ENCODE results near the gene ZMYM4.
"Not testable (repeated sequence)": the region's sequence is repeated elsewhere in the genome, so short reads cannot be mapped to it uniquely, and the experiment has no call there.

Gene ZMYM4
- total RNA-seq: 63.3 to 90.8 (median 84.6) reads per million in 4 experiments

DNA sequence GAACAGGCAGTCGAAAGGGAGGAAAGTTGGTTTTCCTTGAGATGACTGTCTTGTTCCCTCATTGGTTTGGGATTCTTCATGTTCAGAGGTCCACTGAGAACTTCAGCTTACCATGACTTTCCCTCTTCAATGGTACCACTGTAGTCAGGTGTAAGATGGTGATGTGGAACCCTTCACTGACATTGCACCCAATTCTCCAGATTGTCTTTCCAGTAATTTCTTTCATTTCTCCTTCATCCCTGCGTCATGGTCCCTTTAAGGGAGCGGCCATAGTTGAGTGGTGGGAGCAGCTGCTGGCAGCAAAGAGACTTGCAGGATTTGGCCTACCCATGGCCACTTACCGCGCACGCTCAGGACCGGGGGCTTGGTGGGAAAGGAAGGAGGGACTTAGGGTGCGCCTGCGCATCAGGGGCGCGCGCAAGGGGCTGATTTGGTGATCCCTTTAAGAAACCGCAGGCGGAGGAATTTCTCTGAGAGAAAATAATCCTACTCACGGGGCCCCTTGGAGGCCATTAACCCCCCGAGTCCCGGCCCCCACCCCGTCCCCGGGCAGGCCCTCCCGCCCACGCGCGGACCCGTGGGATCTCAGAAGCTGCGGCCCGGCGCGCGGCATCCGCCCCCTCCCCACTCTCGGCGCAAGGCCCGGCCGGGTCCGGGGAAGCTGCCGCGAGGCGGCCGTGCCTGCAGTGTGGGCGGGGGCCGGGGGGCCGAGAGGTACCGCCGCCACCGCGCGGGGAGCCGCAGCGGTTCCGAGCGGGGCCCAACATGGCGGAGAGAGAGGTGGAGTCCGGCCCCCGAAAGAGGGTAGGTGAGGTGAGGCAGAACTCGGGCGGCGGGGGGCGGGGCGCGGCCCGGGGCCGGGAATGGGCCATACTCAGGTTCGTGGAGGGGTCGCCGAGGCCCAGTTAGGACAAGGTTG, at the start of gene ZMYM4:
ZMYM4 (plus strand) TSS at position 428 of the 919 bp plus-strand sequence; CDS start at position 766, 338 bp downstream.
- peak; percentile 80 for DNase-seq

DNA sequence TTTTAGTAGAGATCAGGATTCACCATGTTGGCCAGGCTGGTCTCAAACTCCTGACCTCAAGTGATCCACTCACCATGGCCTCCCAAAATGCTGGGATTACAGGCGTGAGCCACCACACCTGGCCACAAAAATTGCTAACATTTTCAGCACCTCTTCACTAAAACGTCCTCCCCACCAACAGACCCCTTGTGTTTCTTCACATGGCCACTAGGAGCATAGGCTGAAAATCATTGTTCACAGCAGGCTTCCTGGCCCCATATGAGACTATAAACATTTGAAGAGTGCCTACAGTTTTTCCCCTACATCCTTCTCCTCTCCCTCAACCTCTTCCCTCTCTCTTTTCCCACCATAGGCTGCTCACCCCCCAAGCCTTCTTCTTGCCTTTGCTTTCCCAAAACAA, 47.5 kb upstream of the ZMYM4 start:
- DNase-seq: no peak

GRCh38 chr1:35222322-35223083, 46.0 kb upstream of the ZMYM4 start:
- DNase-seq: no peak

GRCh38 chr1:35223084-35223630, 45.4 kb upstream of the ZMYM4 start:
- no peak for DNase-seq

DNA sequence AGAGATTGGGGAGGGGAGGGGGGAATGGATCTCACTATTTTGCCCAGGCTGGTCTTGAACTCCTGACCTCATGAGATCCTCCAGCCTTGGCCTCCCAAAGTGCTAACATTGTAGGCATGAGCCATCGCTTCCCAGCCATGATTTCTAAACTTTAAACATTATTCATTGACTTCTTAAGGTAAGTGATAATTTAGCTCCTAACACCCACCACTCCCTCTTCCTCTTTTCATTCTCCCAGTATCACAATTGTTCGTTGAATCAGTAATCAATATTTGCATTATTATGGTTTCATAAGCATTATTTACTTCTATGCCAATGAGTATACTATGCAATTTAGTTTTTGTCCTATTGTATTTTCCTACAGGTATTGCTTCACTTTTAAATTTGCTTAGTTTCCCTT, 42.0 kb upstream of the ZMYM4 start:
- DNase-seq: no peak

DNA sequence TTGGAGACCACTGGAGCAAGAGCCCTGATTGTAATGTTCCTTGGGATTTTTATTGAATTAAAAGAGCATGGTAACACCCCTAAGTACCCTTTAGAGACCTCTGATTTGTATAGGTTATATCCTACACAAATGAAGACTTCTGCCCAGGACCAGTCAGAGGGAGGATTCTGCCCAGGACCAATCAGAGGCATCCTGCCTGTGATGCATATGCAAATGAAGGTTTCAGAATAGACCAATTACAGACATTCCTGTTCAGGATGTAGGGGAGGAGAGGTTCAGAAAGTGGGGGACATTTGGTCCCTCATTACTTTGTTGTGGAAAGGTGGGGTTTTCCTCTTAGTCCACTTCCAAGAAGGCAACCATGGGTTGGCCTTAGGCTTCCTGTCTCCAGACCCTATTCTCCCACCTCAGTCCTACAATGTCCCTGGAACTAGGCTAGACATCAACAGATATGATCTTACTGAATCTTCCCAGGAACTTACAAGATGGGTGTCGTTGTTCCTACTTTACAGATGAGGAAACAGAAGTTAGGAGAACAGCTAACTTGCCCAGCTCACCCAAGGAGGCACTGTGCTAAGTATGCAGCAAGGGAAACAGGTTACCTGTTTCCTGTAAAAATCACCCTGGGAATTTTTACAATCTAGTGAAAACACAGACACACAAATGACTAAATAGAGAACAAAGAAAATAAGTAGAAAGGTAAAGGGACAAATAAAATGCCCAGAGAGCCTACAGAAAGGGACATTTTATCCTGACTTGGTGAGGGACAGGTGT, 38.7 kb upstream of the ZMYM4 start:
- DNase-seq: no peak

DNA sequence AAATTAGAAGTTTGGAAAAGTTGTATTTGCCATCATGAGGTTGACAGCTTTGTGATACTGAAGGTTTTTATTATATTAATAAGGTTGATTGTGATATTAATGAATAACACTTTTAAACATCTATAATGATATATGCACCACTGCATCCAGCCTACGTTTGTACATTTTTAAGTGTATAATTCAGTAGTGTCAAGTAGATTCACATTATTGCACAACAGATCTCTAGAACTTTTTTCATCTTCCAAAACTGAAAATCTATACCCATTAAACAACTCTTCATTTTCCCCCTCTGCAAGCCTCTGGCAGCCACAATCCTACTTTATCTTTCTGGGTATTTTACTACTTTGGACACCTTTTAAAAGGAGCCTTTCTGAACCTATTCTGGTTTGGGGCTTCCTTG, 37.2 kb upstream of the ZMYM4 start:
- DNase-seq: no peak

- not testable (repeated sequence) for DNase-seq
Measured at GRCh38 chr1:35236772-35237171, 31.7 kb upstream of the ZMYM4 start.

- DNase-seq: no peak
Measured at GRCh38 chr1:35243691-35244090, 24.8 kb upstream of the ZMYM4 start.

- DNase-seq: no peak
Measured at GRCh38 chr1:35247256-35247655, 21.3 kb upstream of the ZMYM4 start.

GRCh38 chr1:35253941-35254340, 14.6 kb upstream of the ZMYM4 start:
- DNase-seq: no peak

- DNase-seq: no peak
Measured at GRCh38 chr1:35255276-35255675, 13.2 kb upstream of the ZMYM4 start.

DNA sequence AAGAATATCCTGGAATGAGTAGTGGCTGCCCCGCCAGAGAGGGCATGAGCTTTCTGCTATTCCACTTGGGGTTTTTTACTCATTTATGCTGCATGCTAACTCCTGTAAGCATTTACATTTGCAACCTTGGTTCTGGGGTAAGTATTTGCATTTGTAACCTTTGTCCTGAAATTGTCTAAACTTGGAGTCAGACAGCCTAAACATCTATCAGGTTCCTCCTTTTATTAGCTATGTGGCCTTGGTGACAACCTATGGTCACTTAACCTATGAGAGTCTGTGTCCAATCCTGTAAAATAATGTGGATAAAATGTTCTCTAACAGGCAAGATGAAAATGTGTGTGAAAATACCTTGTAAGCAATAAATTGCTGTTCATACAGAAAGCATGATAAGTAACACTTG, 8.9 kb upstream of the ZMYM4 start:
- DNase-seq: no peak

DNA sequence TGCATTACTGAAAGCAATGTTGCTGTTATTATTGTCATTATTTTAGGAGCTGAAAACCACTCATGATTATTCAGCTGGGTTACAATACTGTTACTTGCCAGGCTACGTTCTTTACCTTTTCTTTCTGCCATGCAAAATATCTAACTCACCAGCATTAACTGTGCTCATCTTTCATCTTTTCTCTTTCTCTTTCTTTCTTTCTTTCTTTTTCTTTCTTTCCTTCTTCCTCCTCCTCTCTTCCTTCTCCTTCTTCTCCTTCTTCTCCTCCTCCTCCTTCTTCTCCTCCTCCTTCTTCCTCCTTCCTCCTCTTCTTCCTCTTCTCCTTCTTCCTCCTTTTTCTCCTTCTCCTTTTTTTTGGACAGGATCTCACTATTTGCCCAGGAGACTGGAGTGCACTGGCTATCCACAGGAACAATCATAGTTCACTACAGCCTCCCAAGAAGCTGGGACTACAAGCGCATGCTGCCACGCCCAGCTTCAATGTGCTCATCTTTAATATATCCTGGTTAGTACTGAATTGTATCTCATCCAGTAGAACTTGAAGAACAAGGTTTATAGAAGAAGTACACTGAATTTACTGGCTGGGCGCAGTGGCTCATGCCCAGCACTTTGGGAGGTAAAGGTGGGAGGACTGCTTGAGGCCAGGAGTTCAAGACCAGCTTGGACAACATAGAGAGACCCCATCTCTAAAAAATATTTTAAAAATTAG, 6.9 kb upstream of the ZMYM4 start:
- no peak for DNase-seq

DNA sequence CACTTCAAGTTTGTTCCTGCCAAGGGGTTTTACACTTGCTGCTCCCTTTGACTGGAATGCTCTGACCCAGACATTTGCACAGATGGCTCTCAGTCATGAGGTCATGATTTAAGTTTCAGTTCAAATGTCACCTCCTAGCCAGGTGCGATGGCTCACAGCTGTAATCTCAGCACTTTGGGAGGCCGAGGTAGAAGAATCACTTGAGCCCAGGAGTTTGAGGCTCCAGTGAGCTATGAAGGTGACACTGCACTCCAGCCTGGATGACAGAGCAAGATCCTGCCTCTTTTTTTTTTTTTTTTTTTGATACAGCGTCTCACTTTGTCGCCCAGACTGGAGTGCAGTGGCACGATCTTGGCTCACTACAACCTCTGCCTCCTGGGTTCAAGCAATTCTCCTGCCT, 4.5 kb upstream of the ZMYM4 start:
- no peak for DNase-seq

DNA sequence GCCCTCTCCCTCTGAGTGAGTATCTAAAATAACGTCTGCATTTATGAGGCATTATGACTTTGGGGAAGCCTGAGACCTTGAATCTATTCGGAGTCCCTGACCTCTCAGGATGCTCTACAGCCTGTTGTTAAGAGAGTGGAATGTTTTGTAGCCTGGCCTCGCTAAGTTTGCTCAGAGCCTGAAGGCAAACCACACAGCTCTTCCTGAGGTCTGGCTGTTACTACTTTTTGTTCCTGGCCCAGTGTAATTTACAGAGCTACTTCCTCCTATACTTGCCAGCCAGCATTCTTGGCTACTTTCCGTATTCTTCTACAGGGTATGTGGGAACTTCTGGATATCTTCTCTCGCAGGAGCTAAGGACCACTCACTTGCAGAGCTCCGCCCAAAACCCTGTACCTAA, 3.6 kb upstream of the ZMYM4 start:
- no peak for DNase-seq

DNA sequence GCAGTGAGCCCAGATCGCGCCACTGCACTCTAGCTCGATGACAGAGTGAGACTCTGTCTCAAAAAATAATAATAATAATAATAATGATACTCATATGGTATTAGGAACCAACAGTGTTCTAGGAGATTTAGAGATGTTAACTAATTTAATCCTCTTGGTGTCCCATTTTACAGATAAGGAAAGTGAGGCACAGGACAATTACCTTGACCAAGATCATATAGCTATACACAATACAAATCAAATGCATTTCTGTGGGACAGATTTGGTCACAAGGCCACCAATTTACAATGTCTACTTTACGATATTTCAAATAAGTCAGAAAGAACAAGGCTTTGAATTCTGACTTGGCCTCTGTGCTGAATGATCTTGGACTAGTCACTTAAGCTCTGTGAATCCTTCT, 2.2 kb upstream of the ZMYM4 start:
- no peak for DNase-seq

DNA sequence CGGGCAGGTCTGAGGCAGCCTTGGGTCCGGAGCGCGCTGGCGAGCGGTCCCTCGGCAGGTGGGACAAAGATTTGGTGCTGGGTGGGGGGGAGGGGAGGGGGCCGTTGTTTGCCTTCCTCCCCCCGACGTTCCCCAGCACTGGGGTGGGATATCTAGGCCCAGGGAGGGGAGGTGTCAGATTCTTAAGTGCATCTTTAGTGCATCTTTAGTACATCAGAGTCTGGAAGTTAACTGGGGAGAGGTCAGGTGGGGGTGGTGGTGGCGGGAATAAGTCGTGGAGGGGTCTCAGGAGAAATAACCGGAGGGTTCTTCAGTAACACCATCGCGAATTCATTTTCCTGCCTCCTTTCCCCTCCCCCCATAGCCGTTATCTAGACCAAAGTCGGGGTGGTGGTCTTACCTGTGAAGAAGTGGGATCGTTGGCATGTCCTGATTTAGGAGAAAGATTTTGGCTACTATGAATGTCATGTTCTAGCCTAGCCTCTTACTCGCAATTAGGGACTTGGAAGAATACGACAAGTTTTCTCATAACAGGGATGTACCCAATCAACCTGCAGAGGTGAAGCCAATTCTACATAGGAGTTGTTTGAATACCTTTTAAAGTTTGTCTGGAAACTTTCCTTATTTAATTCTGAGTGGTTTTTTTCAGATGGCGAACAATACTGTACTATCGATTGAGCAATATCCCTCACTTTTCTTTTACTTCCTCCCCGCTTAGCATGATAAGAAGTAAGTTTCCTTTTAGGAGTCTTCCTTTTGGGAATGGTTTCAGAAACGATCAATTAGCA, 886 bp downstream of the ZMYM4 start:
- no peak for DNase-seq

- no peak for DNase-seq
Measured at GRCh38 chr1:35269989-35270289, 1.4 kb downstream of the ZMYM4 start.

DNA sequence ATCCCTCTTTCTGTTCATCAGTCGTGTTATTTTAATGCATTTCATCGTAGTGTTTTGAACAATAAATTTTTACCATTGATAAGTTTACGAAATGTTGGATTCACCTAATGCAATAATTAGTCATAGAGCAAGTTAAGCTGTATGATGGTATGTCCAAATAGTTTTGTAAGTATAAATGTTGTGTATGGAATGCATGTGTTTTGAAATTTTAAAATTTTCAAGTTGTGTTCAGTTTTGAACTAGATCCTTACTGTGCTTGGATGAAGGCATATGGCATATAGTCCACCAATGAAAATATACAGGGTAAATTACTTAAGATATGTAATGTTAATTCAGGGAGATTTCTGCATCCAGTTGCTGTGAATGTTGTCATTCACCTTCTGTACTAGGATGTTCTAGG, 2.3 kb downstream of the ZMYM4 start:
- no peak for DNase-seq

DNA sequence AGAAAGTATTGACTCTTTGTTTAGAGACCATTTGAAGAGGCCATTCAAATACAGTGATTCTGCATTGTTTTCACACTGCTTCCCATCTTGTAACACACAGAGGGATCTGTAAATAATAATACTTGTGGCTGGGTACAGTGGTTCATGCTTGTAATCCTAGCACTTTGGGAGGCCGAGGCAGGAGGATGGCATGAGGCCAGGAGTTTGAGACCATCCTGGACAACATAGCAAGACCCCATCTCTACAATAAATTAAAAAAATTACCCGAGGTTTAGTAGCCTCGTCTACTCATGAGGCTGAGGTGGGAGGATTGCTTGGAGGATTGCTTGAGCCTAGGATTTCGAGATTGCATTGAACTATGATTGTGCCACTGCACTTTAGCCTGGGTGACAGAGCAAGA, 5.7 kb downstream of the ZMYM4 start:
- no peak for DNase-seq
